Type B pancreatic cell (in vitro differentiated cells): ENCODE measurements around the gene RABGAP1L. TPM values are rescaled to one million over a fixed set of nuclear protein-coding genes. Genes with fewer than 3 reads are reported as not detected.

Experiments
- DNase-seq: peaks from one replicate; pipeline ENCODE4 v3.0.0; 2021; ENCODE audit warnings: mixed read lengths; ENCODE audit not compliant: unreplicated experiment; ENCODE audit errors: extremely low spot score
- H3K27ac Mint-ChIP-seq: 2 replicates; pipeline ENCODE4 v1.8.0; 2021; ENCODE audit warnings: mild to moderate bottlenecking, mixed read lengths
- H3K27me3 Mint-ChIP-seq: 2 replicates; pipeline ENCODE4 v1.8.0; 2021; ENCODE audit warnings: mixed read lengths
- H3K36me3 Mint-ChIP-seq: 2 replicates; pipeline ENCODE4 v1.8.0; 2021; ENCODE audit warnings: mixed read lengths
- H3K4me1 Mint-ChIP-seq: one replicate; pipeline ENCODE4 v1.8.0; 2021; ENCODE audit warnings: mixed read lengths; ENCODE audit not compliant: unreplicated experiment
- H3K4me3 Mint-ChIP-seq: 2 replicates; pipeline ENCODE4 v1.8.0; 2021; ENCODE audit warnings: mild to moderate bottlenecking, mixed read lengths
- H3K9me3 Mint-ChIP-seq: 2 replicates; pipeline ENCODE4 v1.8.0; 2021; ENCODE audit warnings: mixed read lengths
- CTCF ChIP-seq: fragments of 200-600 bp; sonication (generic); conservative IDR thresholded peaks from 2 replicates; pipeline ENCODE4 v1.5.0; 2021; ENCODE audit warnings: antibody characterized with exemption, mild to moderate bottlenecking
- total RNA-seq: library from RNA; stranded (reverse); gene quantifications from 2 replicates; pipeline ENCODE4 v1.2.1, GENCODE V29; 2021; ENCODE audit warnings: low replicate concordance

RABGAP1L gene
- total RNA-seq, 1 donor from 2014 or later = 35.6 TPM

- no peaks in the 10 kb centered on the region for H3K4me1 Mint-ChIP-seq
- H3K27ac Mint-ChIP-seq = no peak overlapping the region
- no peaks in the 10 kb centered on the region for H3K9me3 Mint-ChIP-seq
- TF ChIP-seq CTCF = no peak
- no peaks in the 10 kb centered on the region for H3K27me3 Mint-ChIP-seq
- H3K36me3 Mint-ChIP-seq = no peaks in the 10 kb centered on the region
- H3K4me3 Mint-ChIP-seq = no peak overlapping the region
- DNase-seq = no peak
These were observed 216.7 kb downstream of the RABGAP1L start for GRCh38 chr1:174376030-174376429.

DNA sequence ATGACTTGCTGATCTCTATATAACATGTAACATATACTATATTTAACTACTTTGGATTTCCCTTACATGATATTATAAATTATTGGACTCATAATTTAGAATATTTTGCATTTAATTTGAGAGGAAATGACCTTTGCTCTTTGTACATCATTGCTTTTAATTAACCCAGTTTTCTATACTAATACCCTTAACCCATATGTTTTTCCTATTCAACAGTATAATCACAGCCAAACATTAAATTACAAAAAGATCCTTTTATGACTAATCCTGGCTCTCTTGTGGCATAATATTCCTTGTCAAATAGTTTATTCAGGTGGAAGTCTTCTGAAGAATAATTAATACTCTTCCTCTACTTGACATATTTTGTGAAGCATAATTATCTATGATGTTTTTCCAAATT lies 232.4 kb downstream of the RABGAP1L start:
- no peak for TF ChIP-seq CTCF
- Mint-ChIP-seq H3K27ac (no peak overlapping the region), H3K4me1 (no peaks in the 10 kb centered on the region), H3K36me3 (peaks cover 5% of the 10 kb centered on the region), H3K27me3 (no peaks in the 10 kb centered on the region), H3K9me3 (peaks cover 6% of the 10 kb centered on the region), H3K4me3 (no peak overlapping the region)
- DNase-seq = no peak

- no peaks in the 10 kb centered on the region for H3K4me1 Mint-ChIP-seq
- H3K36me3 Mint-ChIP-seq = peaks cover 5% of the 10 kb centered on the region
- H3K27ac Mint-ChIP-seq = no peak overlapping the region
- DNase-seq = no peak
- H3K9me3 Mint-ChIP-seq = peaks cover 6% of the 10 kb centered on the region
- TF ChIP-seq CTCF = no peak
- no peaks in the 10 kb centered on the region for H3K27me3 Mint-ChIP-seq
- H3K4me3 Mint-ChIP-seq = no peak overlapping the region
These were observed 234.6 kb downstream of the RABGAP1L start for GRCh38 chr1:174393885-174394284.

DNA sequence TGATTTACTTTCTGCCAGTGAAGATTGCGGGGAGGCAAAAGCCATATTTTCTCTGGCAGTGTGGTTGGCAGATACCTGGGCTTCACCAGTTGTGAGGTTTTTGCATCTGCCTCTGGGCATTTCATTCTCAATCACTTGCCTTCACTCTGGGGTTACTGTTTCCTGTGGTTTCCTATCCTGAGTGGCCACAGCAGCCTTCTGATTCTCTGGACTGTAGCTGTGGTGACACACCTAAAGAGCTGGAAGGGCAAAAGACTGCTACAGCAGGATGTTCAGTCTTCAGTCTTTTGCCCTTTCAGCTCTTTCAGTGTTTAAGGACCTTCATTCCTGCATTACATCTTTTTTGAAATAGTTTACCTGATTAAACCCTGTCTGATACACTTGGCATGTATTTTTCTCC lies 237.9 kb downstream of the RABGAP1L start:
- no peaks in the 10 kb centered on the region for H3K27me3 Mint-ChIP-seq
- no peak overlapping the region for H3K4me3 Mint-ChIP-seq
- no peaks in the 10 kb centered on the region for H3K4me1 Mint-ChIP-seq
- DNase-seq = no peak
- no peaks in the 10 kb centered on the region for H3K9me3 Mint-ChIP-seq
- no peak overlapping the region for H3K27ac Mint-ChIP-seq
- TF ChIP-seq CTCF = no peak
- H3K36me3 Mint-ChIP-seq = peaks cover 5% of the 10 kb centered on the region

GRCh38 chr1:174398246-174398645 lies 238.9 kb downstream of the RABGAP1L start:
- H3K9me3 Mint-ChIP-seq = no peaks in the 10 kb centered on the region
- H3K36me3 Mint-ChIP-seq = peaks cover 5% of the 10 kb centered on the region
- H3K4me3 Mint-ChIP-seq = no peak overlapping the region
- no peak for TF ChIP-seq CTCF
- no peaks in the 10 kb centered on the region for H3K27me3 Mint-ChIP-seq
- DNase-seq = no peak
- H3K27ac Mint-ChIP-seq = no peak overlapping the region
- H3K4me1 Mint-ChIP-seq = no peaks in the 10 kb centered on the region

GRCh38 chr1:174399211-174399610 lies 239.9 kb downstream of the RABGAP1L start:
- Mint-ChIP-seq H3K9me3 (no peaks in the 10 kb centered on the region), H3K27ac (no peak overlapping the region), H3K27me3 (no peaks in the 10 kb centered on the region), H3K4me1 (no peaks in the 10 kb centered on the region), H3K4me3 (no peak overlapping the region), H3K36me3 (no peaks in the 10 kb centered on the region)
- TF ChIP-seq CTCF = no peak
- DNase-seq = no peak
